ENCODE data around the gene ZNF837. TPM values are rescaled to one million over a fixed set of nuclear protein-coding genes. Genes with fewer than 3 reads are reported as not detected.
A peak's percentile ranks its signal among the peaks of the same experiment; 100 is the strongest.

ZNF837 gene
- total and polyA plus RNA-seq, 2 of the 13 experiments (the other 11 are each of a cell fraction or from before 2014, with no cell fraction given), result 0.29 to 1.3 TPM

DNA sequence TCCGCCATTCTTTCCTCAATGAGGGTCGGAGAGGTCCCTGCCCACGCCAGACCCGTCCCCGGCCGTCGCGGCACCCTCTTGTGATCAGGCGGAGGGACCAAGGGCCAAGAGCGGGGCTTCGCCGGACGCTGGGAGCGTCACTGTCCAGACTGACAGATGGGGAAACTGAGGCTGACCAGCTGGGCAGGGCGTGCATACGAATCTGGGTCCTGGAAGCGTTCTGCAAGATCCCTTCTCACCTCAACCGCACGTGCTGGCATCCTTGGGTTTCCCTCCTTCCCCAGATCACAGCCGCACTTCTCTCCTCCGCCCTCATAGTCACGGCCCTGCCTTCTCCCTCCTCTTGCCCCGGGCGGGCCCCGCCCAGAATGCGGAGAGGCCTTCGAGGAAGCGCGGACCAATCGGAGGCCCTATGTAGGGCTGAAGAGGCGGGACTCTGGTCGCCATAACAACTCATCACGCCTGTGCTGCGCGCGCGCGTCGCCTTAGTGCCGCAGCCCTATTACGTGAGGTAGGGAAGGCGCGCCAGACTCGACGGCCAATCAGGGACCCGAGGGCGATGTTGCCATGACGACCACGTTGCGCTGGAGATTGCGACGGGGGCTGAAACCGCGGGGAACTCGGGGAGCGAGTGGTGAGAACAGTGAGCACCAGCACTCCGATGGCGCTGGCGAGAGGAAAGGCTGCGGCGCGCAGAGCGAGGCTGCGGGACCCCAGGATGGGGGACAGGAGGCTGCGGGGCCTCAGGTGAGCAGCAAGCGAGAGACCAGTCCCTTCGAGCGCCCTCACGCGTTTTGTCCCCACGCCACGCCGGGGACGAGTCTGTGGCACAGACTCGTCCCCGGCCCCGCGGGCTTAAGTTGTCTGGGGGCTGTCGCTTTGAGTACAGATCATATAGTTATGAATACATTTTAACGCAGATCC is 20.3 kb upstream of the ZNF837 start (continued):
- TF ChIP-seq, protein P1, sequence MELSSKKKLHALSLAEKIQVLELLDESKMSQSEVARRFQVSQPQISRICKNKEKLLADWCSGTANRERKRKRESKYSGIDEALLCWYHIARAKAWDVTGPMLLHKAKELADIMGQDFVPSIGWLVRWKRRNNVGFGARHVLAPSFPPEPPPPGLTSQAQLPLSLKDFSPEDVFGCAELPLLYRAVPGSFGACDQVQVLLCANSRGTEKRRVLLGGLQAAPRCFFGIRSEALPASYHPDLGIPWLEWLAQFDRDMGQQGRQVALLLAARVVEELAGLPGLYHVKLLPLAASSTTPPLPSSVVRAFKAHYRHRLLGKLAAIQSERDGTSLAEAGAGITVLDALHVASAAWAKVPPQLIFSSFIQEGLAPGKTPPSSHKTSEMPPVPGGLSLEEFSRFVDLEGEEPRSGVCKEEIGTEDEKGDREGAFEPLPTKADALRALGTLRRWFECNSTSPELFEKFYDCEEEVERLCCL (CRISPR knock-in tag; IDR thresholded peaks at IDR 0.05; ENCODE audit: borderline replicate concordance), result no peak
- TF ChIP-seq NFIC (IDR thresholded peaks at IDR 0.05; ENCODE audit: low read length) (no peak), NRL (CRISPR knock-in tag; IDR thresholded peaks at IDR 0.05; ENCODE audit: borderline replicate concordance) (peak; percentile 85), ZC3H4 (CRISPR knock-in tag; IDR thresholded peaks at IDR 0.05; ENCODE audit: borderline replicate concordance) (no peak), ZNF101 (CRISPR knock-in tag; IDR thresholded peaks at IDR 0.05; ENCODE audit: borderline replicate concordance, low read depth) (no peak), ZNF589 (CRISPR knock-in tag; conservative IDR thresholded peaks at IDR 0.05) (no peak), U2AF2 (IDR thresholded peaks at IDR 0.05; ENCODE audit: low read depth, low read length) (peak; percentile 99), ZNF772 (CRISPR knock-in tag; IDR thresholded peaks at IDR 0.05) (no peak; the same call in 1 of the 2 replicates), ZNF124 (CRISPR knock-in tag; IDR thresholded peaks at IDR 0.05) (no peak), STAG1 (CRISPR knock-in tag; IDR thresholded peaks at IDR 0.05) (no peak), SOX5 (CRISPR knock-in tag; IDR thresholded peaks at IDR 0.05; ENCODE audit: borderline replicate concordance) (peak; percentile 44; the same call in 1 of the 2 replicates), ATF7-NPFF (CRISPR knock-in tag; IDR thresholded peaks at IDR 0.05; ENCODE audit: low read depth) (peak; percentile 60), ZNF556 (CRISPR knock-in tag; IDR thresholded peaks at IDR 0.05; ENCODE audit: borderline replicate concordance) (no peak), ELF4 (CRISPR knock-in tag; IDR thresholded peaks at IDR 0.05; ENCODE audit: borderline replicate concordance) (no peak), MZF1 (CRISPR knock-in tag; IDR thresholded peaks at IDR 0.05; ENCODE audit: borderline replicate concordance) (no peak), ZNF616 (CRISPR knock-in tag; IDR thresholded peaks at IDR 0.05; ENCODE audit: low read depth) (no peak), YY1 (IDR thresholded peaks at IDR 0.05; ENCODE audit: insufficient read depth, insufficient replicate concordance, low read depth, low read length) (peak; percentile 50), TCF7L2 (IDR thresholded peaks at IDR 0.05; ENCODE audit: low read depth, low read length) (no peak)
- TF ChIP-seq, protein P2, sequence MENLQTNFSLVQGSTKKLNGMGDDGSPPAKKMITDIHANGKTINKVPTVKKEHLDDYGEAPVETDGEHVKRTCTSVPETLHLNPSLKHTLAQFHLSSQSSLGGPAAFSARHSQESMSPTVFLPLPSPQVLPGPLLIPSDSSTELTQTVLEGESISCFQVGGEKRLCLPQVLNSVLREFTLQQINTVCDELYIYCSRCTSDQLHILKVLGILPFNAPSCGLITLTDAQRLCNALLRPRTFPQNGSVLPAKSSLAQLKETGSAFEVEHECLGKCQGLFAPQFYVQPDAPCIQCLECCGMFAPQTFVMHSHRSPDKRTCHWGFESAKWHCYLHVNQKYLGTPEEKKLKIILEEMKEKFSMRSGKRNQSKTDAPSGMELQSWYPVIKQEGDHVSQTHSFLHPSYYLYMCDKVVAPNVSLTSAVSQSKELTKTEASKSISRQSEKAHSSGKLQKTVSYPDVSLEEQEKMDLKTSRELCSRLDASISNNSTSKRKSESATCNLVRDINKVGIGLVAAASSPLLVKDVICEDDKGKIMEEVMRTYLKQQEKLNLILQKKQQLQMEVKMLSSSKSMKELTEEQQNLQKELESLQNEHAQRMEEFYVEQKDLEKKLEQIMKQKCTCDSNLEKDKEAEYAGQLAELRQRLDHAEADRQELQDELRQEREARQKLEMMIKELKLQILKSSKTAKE (CRISPR knock-in tag; IDR thresholded peaks at IDR 0.05; ENCODE audit: borderline replicate concordance), result no peak
- TF ChIP-seq, protein P3, sequence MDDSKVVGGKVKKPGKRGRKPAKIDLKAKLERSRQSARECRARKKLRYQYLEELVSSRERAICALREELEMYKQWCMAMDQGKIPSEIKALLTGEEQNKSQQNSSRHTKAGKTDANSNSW (CRISPR knock-in tag; IDR thresholded peaks at IDR 0.05; ENCODE audit: borderline replicate concordance), result no peak
- TF ChIP-seq, protein P4, sequence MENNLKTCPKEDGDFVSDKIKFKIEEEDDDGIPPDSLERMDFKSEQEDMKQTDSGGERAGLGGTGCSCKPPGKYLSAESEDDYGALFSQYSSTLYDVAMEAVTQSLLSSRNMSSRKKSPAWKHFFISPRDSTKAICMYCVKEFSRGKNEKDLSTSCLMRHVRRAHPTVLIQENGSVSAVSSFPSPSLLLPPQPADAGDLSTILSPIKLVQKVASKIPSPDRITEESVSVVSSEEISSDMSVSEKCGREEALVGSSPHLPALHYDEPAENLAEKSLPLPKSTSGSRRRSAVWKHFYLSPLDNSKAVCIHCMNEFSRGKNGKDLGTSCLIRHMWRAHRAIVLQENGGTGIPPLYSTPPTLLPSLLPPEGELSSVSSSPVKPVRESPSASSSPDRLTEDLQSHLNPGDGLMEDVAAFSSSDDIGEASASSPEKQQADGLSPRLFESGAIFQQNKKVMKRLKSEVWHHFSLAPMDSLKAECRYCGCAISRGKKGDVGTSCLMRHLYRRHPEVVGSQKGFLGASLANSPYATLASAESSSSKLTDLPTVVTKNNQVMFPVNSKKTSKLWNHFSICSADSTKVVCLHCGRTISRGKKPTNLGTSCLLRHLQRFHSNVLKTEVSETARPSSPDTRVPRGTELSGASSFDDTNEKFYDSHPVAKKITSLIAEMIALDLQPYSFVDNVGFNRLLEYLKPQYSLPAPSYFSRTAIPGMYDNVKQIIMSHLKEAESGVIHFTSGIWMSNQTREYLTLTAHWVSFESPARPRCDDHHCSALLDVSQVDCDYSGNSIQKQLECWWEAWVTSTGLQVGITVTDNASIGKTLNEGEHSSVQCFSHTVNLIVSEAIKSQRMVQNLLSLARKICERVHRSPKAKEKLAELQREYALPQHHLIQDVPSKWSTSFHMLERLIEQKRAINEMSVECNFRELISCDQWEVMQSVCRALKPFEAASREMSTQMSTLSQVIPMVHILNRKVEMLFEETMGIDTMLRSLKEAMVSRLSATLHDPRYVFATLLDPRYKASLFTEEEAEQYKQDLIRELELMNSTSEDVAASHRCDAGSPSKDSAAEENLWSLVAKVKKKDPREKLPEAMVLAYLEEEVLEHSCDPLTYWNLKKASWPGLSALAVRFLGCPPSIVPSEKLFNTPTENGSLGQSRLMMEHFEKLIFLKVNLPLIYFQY (CRISPR knock-in tag; IDR thresholded peaks at IDR 0.05; ENCODE audit: borderline replicate concordance), result no peak
